Bronchial epithelial cell (primary cell): ENCODE results near the gene S100A4. TPM values are rescaled to one million over a fixed set of nuclear protein-coding genes. Genes with fewer than 3 reads are reported as not detected.
A peak's percentile ranks its signal among the peaks of the same experiment; 100 is the strongest.

Experiments
- DNase-seq: peaks from one replicate; pipeline ENCODE4 v3.0.0-alpha.2; 2010; ENCODE audit warnings: low read depth
- FAIRE-seq: peaks from 2 replicates; lab custom pipeline; 2011; peaks lifted over from hg19 to GRCh38; lab: Jason Lieb, UNC
- H3K27me3 ChIP-seq: 2 replicates; pipeline ENCODE4 v1.5.1; 2011; ENCODE audit warnings: low read length; ENCODE audit not compliant: control insufficient read depth, insufficient read depth
- H3K36me3 ChIP-seq: 2 replicates; pipeline ENCODE4 v1.5.1; 2011; ENCODE audit warnings: low read length; ENCODE audit not compliant: control insufficient read depth, insufficient read depth
- H3K4me3 ChIP-seq: 2 replicates; pipeline ENCODE4 v1.5.1; 2011; ENCODE audit warnings: mild to moderate bottlenecking, low read depth, low read length, control low read depth
- CTCF ChIP-seq: IDR thresholded peaks from 2 replicates; pipeline ENCODE4 v1.5.1; 2011; ENCODE audit warnings: mild to moderate bottlenecking, moderate library complexity, low read length, control low read depth, inconsistent platforms; ENCODE audit not compliant: insufficient read depth, severe bottlenecking
- total RNA-seq: library from RNA; depleted of rRNA; stranded (reverse); fragments of >200 nt; gene quantifications from 2 replicates; pipeline ENCODE4 v1.2.1, GENCODE V29; 2014

S100A4 gene
- total RNA-seq, 1 donor from 2014 or later = 10.8 TPM

- no peak for TF ChIP-seq CTCF
- Histone ChIP-seq H3K36me3 (peaks cover 16% of the 10 kb centered on the region), H3K4me3 (no peak overlapping the region), H3K27me3 (no peaks in the 10 kb centered on the region)
- DNase-seq (no peak), FAIRE-seq (no peak)
These were observed 4.8 kb upstream of the S100A4 start for GRCh38 chr1:153550398-153550758.

- Histone ChIP-seq H3K36me3 (peaks cover 14% of the 10 kb centered on the region), H3K27me3 (no peaks in the 10 kb centered on the region), H3K4me3 (no peak overlapping the region)
- DNase-seq (no peak), FAIRE-seq (no peak)
- no peak for TF ChIP-seq CTCF
These were observed 4.3 kb upstream of the S100A4 start for GRCh38 chr1:153549741-153550397.

DNA sequence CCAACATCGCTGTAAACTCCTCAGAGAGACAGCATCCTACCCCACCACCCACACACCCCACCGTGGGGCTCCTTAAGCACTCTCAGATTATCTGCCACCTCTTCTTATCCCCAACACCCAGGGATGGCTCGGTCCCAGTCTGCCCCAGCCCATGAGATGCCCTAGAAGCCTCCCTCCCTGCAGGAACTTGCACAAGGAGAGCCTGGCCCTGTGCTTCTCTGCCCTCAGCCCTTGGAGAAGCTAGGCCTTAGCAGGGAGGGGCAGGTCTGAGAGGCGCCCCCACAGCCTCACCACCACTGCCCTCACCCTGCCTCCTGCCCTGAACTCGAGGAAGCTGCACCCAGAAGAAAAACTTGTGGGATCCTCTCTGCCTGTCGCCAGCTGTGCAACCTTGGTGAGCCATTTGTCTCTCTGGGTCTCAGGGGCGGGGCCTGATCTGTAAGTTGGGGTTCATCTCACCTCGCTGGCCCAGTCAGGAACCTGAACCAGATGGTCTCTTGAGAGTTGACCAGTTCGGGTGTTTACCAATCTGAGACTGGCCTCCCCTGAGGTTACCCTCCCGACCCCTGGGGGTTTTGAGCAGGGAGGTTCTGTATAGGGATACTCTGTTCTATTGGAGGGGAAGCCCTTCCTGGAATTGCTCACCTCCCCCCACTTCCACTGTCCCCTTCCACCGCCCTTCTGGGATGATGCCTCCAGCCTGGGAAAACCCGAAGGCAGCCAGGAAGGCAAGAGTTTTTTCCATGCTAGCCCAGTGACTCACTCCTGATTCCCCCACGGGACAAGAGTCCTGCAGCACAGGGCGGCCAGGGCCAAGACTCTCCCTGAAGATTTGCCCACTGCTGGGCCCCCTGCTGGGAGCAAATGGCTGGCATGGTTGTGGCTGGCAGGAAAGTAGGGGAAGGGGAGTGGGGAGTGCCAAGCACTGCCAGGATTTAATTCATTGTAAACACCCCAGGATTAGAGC, 3.4 kb upstream of the S100A4 start, which contains the start of gene S100A3:
Gene S100A3, minus strand, starts transcription at position 537 of the 967 bp plus-strand sequence. CDS start 773 bp downstream, outside the sequence.
- DNase-seq = peak; percentile 77
- FAIRE-seq = no peak

GRCh38 chr1:153547560-153548551, 2.2 kb upstream of the S100A4 start:
- peaks cover 8% of the 10 kb centered on the region for H3K36me3 ChIP-seq
- no peak for FAIRE-seq

More for the DNA sequence above, 3.4 kb upstream of the S100A4 start, which contains the start of gene S100A3:
- Histone ChIP-seq H3K36me3 (peaks cover 14% of the 10 kb centered on the region), H3K27me3 (no peaks in the 10 kb centered on the region), H3K4me3 (no peak within 1 kb of the TSS)
- peak; percentile 16 for TF ChIP-seq CTCF

More at GRCh38 chr1:153547560-153548551, 2.2 kb upstream of the S100A4 start:
- TF ChIP-seq CTCF = no peak
- no peak for DNase-seq
- no peaks in the 10 kb centered on the region for H3K27me3 ChIP-seq
- H3K4me3 ChIP-seq = no peak overlapping the region
